Epithelial cell of proximal tubule (primary cell): Measurements from ENCODE around the gene TPM2. TPM values are rescaled to one million over a fixed set of nuclear protein-coding genes. Genes with fewer than 3 reads are reported as not detected.

Experiments used
- DNase-seq: peaks from one replicate; pipeline ENCODE4 v3.0.0-alpha.2; 2011; ENCODE audit warnings: low read depth
- H3K4me3 ChIP-seq: 2 replicates; pipeline ENCODE4 v1.5.1; 2011; ENCODE audit warnings: low read depth, mild to moderate bottlenecking, low read length
- total RNA-seq: library from RNA; depleted of rRNA; stranded (reverse); fragments of >200 nt; gene quantifications from 2 replicates; pipeline ENCODE4 v1.2.3, GENCODE V29; 2015
- TF ChIP-seq, protein P1 (sequence below): conservative IDR thresholded peaks from 2 replicates; pipeline ENCODE4 v1.5.1; 2012; ENCODE audit warnings: low read depth, mild to moderate bottlenecking, low read length

TPM2 gene
- total RNA-seq, 1 donor from 2014 or later = 267 TPM

DNA sequence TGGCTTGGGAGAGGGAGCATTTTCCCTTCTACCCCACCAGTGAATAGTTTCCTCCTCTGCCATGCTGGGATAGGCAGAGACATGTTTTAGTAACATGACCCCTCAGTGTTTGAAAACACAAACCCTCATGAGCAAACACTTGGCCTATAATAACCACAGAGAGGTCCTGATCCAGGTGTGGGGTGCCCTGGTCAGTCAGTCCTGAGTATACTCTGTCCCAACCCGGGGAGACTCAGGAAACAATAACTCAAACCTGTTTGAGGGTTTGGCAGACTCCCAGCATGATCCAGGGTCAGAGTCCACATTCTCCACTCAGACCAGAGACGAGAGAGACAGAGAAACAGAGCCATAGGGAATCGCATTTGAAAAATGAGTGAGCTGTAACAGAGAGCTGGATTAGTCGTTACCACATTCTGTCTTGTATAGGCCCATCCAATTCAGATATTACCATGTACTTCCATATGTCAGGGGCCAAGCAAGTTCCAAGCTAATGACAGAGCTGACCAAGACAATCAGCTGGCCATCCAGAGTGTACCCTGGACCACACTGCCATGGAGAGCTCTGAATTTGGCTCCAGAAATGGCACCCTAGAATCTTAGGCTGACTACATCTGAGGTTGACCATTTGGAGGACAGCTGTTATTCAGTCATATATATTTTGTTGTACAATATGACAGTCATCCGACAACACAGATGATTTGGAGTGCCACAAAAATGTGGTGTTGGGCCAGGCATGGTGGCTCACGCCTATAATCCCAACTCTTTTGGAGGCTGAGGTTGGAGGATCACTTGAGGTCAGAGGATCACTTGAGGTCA, 20.2 kb downstream of the TPM2 start:
- H3K4me3 ChIP-seq = no peak overlapping the region
- TF ChIP-seq, protein P1, sequence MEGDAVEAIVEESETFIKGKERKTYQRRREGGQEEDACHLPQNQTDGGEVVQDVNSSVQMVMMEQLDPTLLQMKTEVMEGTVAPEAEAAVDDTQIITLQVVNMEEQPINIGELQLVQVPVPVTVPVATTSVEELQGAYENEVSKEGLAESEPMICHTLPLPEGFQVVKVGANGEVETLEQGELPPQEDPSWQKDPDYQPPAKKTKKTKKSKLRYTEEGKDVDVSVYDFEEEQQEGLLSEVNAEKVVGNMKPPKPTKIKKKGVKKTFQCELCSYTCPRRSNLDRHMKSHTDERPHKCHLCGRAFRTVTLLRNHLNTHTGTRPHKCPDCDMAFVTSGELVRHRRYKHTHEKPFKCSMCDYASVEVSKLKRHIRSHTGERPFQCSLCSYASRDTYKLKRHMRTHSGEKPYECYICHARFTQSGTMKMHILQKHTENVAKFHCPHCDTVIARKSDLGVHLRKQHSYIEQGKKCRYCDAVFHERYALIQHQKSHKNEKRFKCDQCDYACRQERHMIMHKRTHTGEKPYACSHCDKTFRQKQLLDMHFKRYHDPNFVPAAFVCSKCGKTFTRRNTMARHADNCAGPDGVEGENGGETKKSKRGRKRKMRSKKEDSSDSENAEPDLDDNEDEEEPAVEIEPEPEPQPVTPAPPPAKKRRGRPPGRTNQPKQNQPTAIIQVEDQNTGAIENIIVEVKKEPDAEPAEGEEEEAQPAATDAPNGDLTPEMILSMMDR = no peak
- DNase-seq = peak; percentile 74

DNA sequence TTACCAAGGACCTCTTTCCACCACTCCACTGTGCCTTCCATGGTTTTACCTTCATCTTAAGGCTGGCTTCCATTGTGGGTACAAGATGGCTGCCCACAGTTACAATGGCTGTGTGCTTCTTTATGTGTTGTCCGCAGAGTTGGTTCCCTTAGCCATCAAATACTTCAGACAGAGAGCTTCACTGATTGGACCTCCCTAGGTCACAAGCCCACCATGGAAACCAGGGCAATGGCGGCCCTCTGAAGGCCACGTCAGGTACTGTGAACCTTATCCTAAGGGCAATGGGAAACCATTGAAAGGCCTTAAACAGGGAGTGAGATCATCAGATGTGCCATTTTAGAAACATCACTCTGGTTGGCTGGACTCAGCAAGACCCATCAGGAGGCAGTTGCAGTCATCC, 21.8 kb downstream of the TPM2 start:
- DNase-seq = no peak
- TF ChIP-seq, protein P1 = no peak
- no peak overlapping the region for H3K4me3 ChIP-seq

DNA sequence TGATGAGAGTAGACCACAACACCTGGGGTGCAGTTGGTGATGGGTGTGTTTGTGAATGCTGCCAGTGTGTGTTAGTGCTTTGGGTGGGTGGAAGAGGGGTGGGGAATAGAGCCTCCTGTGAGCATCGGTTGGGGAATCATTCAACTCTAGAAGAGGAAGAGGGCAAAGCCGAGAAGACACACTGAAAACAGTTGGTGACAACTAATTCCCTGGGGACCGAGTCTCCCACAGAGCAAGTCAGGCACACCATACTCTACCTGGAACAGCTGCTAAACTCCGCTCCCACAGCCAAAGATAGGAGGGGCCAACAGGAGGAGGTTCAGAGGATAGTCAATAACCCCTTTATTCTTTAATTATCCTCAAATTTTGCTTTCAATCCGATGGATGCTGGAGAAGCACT, 23.2 kb downstream of the TPM2 start:
- TF ChIP-seq, protein P1 = no peak
- no peak for DNase-seq

DNA sequence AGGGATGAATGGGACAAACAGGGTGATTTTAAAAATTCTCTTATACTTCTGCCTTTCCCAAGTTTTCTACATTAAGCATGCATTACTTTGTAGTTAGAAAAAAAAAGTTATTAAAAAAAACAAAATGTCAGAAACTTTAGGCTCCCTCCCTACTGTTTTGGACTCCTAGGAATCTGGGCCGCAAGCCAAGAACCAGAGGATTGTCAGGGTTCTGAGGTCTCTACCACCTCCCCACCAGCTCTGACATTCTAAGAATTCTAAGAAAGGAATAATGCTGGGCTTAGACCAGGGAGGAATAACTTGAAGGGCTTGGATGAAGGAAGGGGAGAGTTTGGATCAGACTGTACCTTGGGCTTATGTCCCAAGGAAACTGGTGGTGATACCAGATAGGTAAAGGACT, 23.7 kb downstream of the TPM2 start:
- H3K4me3 ChIP-seq = no peak overlapping the region
- no peak for DNase-seq
- TF ChIP-seq, protein P1 = no peak

More for the DNA sequence above, 23.2 kb downstream of the TPM2 start:
- H3K4me3 ChIP-seq = no peak overlapping the region

DNA sequence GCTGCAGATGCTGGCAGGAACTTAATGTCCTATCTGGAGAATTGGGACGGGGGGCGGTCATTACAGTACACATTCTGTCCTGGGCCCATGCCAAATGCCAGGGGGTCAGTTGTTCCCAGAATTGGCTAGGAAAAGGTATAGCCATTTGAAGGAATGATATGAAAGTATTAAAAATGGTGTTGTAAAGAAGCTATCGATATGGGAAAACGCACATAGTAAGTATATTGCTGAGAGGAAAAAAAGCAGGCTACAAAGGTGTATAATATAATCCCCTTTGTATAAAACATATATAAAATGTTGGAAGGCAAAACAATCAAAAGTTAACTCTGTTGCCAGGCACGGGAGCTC, 24.3 kb downstream of the TPM2 start:
- H3K4me3 ChIP-seq = peak overlapping the region; percentile 71
- DNase-seq = no peak
- TF ChIP-seq, protein P1 = no peak

DNA sequence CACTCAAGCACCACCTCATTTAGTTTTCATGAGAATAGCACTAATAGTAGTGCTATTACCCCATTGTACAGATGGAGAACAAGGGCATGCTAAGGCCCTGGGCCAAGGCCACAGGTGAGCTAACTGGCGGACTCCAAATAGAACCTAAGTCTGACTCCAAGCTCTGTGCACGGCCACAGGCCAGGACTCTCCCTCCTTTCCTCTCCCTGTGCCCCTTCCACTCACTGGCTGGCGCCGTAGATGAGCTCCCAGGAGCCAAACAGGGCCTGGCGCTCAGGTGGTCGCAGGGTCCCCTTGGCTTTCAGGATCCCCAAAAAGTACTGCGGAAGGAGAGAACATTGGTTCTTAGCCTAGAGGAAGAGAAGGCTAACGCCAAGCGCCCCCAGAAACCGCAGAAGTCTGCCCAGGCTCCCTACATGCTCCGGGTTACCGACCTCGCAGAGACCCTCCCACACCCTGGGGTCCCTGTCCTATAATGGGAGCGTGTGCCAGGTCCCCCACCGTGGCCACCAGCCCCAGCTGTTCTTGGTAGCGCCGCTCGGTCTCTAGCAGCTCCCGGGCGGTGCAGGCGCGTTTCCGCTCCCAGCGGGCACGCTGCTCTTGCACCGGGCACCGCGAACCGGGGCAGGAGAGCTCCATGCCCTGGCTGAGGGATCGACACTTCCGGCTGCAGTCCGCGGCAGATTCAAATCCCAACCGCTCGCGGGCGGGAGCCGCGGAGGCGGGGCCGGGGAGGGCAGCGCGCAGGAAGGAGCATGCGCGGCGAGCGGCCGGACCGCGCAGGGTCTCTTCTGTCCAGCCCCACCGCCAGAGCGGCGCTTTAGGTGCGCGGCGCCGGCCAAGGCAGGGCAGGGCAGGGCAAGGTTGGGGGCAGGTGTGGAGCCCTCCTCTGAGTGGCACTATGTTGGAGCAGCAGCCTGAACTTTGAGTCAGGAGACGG, 24.9 kb downstream of the TPM2 start, which contains the start of gene ARHGEF39:
TSS of gene ARHGEF39 (minus strand) at position 665 of the 940 bp plus-strand sequence. CDS start at position 639, 26 bp downstream.
- TF ChIP-seq, protein P1 = peak; percentile 32
- DNase-seq = no peak

More for the DNA sequence above, 24.9 kb downstream of the TPM2 start, which contains the start of gene ARHGEF39:
- peak within 1 kb of the TSS; percentile 71 for H3K4me3 ChIP-seq
